HFFc6 (cell line): ENCODE measurements around the gene MLH3. TPM values are rescaled to one million over a fixed set of nuclear protein-coding genes. Genes with fewer than 3 reads are reported as not detected.

Source experiments
- DNase-seq: peaks from one replicate; pipeline ENCODE4 v3.0.0-alpha.2; 2018
- H3K27ac Mint-ChIP-seq: 2 replicates; pipeline ENCODE4 v1.8.0; 2020; ENCODE audit warnings: mild to moderate bottlenecking, mixed read lengths
- H3K27me3 Mint-ChIP-seq: 2 replicates; pipeline ENCODE4 v1.8.0; 2021; ENCODE audit warnings: mild to moderate bottlenecking, moderate library complexity, mixed read lengths; ENCODE audit not compliant: insufficient read depth
- H3K36me3 Mint-ChIP-seq: 2 replicates; pipeline ENCODE4 v1.8.0; 2021; ENCODE audit warnings: low read depth, mixed read lengths
- H3K4me1 Mint-ChIP-seq: 2 replicates; pipeline ENCODE4 v1.8.0; 2020; ENCODE audit warnings: low read depth, mixed read lengths
- H3K4me3 Mint-ChIP-seq: 2 replicates; pipeline ENCODE4 v1.8.0; 2020; ENCODE audit warnings: mild to moderate bottlenecking, moderate library complexity, mixed read lengths
- H3K9me3 Mint-ChIP-seq: 2 replicates; pipeline ENCODE4 v1.8.0; 2020; ENCODE audit warnings: mild to moderate bottlenecking, mixed read lengths
- CTCF ChIP-seq: fragments of 200-600 bp; sonication (generic); IDR thresholded peaks from 2 replicates; pipeline ENCODE4 v1.5.0; 2021; ENCODE audit warnings: antibody characterized with exemption, mild to moderate bottlenecking
- total RNA-seq, 6 experiments: library from RNA; stranded (reverse); fragmentation: NEBNext Ultra II Directional; extraction: Animal tissue kit (Norgen Biotek cat#: 25700); gene quantifications; 2 replicates in 1 of 6; 3 replicates in 5 of 6; pipeline ENCODE4 v1.2.3, GENCODE V29; 2021

Gene MLH3
- total RNA-seq, 6 experiments from 2014 or later: 5.4 to 11.6 (median 7.6) TPM

GRCh38 chr14:75060420-75060819, 9.2 kb upstream of the MLH3 start:
- TF ChIP-seq CTCF: no peak
- Mint-ChIP-seq H3K27ac (no peak overlapping the region), H3K4me3 (no peak overlapping the region), H3K9me3 (no peaks in the 10 kb centered on the region), H3K36me3 (peaks cover 30% of the 10 kb centered on the region), H3K4me1 (peaks cover 46% of the 10 kb centered on the region), H3K27me3 (no peaks in the 10 kb centered on the region; the same call in 1 of the 2 replicates)
- no peak for DNase-seq

DNA sequence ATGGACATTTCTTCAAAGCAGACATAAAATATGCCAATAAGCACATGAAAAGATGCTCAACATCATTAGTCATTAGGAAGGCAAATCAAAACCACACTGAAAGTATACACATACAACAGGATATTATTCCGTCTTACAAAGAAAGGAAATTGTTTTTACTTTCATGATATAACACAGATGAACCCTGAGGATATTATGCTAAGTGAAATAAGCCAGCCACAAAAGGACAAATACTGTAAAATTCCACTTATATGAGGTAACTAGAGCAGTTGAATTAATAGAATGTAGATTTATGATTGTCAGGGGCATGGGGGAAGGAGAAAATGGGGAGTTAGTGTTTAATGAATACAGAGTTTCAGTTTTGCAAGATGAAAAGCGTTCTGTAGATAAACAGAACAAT, 8.4 kb upstream of the MLH3 start:
- Mint-ChIP-seq H3K27ac (peak overlapping the region; percentile 54), H3K9me3 (no peaks in the 10 kb centered on the region), H3K4me1 (peaks cover 53% of the 10 kb centered on the region), H3K27me3 (no peaks in the 10 kb centered on the region; the same call in 1 of the 2 replicates), H3K36me3 (peaks cover 32% of the 10 kb centered on the region), H3K4me3 (peak overlapping the region; percentile 26; the same call in 1 of the 2 replicates)
- peak; percentile 50 for DNase-seq
- TF ChIP-seq CTCF: no peak

DNA sequence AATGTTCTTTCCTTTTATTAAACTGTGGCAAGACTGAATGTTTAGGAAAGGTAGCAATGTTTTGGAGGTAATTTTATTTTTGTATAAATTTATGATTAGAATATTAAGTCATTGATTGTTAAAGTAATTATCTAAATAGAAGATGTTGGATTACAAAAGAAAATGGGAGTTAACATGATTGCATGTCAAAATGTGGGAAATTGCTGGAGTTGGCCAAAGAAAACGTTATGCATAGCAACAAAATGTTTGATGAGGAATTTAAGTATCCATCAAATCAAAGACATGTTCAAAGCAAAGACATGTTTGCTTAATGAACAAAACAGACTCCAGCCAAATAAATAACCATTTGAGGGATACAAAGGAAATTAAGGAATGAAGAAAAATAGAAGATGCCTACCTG, 3.2 kb upstream of the MLH3 start:
- Mint-ChIP-seq H3K27ac (peak overlapping the region; percentile 53), H3K4me3 (peak overlapping the region; percentile 14), H3K9me3 (no peaks in the 10 kb centered on the region)

DNA sequence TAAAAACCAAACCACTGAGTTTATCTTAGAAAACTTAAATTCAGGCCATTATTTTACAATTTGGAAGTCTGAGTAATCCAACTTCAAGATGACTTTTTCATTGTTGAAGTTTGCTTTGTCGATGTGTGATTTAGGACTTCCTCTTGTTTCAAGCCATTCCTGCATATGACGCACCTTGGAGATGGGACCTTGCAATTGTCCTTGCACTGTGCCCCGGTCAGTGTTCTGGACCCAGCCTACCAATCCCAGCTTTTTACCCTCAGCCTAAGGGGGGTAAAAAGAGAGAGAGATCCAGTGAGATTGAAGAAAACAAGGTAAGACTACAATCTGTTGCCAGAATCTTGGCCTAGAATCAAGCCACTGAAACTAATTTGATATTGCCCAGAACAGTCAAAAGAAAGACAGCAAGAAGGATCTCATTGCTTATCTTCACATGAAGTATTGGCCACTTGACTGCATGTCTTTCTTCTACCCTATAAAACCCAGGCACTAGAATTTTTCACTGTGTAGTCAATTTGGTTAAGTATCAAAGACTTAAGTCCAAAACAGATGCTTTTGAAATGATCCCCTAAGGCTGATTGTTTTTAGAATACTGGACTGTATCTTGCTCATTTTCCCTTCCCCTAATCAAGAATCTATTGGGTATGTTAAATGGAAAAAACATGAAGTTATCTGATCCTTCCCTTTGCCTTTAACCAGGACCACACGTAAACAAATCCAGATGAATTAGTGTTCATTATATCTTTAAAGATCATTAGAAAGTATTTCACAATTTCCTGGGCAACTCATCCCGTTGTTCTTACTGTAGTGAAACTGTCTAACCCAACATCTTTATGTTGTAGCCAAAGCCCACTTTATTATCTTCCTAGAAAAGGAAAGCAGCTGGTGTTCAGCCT, 2.4 kb upstream of the MLH3 start:
- no peak for TF ChIP-seq CTCF
- peak; percentile 55 for DNase-seq
- Mint-ChIP-seq H3K4me1 (peaks cover 69% of the 10 kb centered on the region), H3K9me3 (no peaks in the 10 kb centered on the region), H3K27me3 (peaks cover 3% of the 10 kb centered on the region), H3K4me3 (peak overlapping the region; percentile 37), H3K36me3 (peaks cover 28% of the 10 kb centered on the region), H3K27ac (peak overlapping the region; percentile 53)

More for the DNA sequence above, 3.2 kb upstream of the MLH3 start:
- Mint-ChIP-seq H3K27me3 (peaks cover 3% of the 10 kb centered on the region), H3K4me1 (peaks cover 71% of the 10 kb centered on the region), H3K36me3 (peaks cover 27% of the 10 kb centered on the region)
- DNase-seq: no peak
- TF ChIP-seq CTCF: no peak

DNA sequence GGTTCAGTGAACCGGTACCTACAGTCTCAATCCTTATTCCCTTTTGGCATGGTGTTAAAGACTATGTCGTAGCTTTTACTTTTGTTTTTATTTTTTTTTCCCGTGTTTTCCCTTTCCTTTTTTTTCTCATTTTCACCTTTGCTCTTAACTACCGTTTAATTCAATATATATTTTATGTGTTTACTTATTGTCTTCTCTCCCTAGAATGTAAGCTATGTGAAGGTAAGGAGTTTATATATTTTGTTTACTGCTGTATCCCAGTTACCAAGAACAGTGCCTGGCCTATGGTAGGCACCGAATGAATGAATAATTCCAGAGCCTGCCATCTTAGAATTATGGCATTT, 261 bp upstream of the MLH3 start:
- peak overlapping the region; percentile 89 for H3K27ac Mint-ChIP-seq

More for the DNA sequence above, 261 bp upstream of the MLH3 start:
- H3K4me3 Mint-ChIP-seq: peak overlapping the region; percentile 89
- peaks cover 3% of the 10 kb centered on the region for H3K27me3 Mint-ChIP-seq
- H3K4me1 Mint-ChIP-seq: peaks cover 86% of the 10 kb centered on the region
- no peaks in the 10 kb centered on the region for H3K9me3 Mint-ChIP-seq
- H3K36me3 Mint-ChIP-seq: peaks cover 24% of the 10 kb centered on the region
- no peak for DNase-seq
- no peak for TF ChIP-seq CTCF
